ENCODE measurements around the gene STK40. TPM values are rescaled to one million over a fixed set of nuclear protein-coding genes. Genes with fewer than 3 reads are reported as not detected.

Gene STK40
- total and polyA plus RNA-seq, 9 of the 15 experiments (the other 6 are each of a cell fraction or from before 2014, with no cell fraction given), result 0.69 to 94.3 (median 39.1) TPM

GRCh38 chr1:36352910-36353878 is 32.5 kb downstream of the STK40 start:
- FAIRE-seq, result no peak
- POLR2A ChIA-PET, result interaction anchor here (0.6 to 1.6 kb wide), 8 partner anchors 10 to 1596 kb away, joined by 3 to 10 read pairs (median 3); partner anchors contain the start of gene SH3D21

More at GRCh38 chr1:36352910-36353878, 32.5 kb downstream of the STK40 start:
- Histone ChIP-seq H3K4me1 (replicated peaks in 1 of 2; ENCODE audit: control insufficient read depth in 2 of 2, insufficient read depth in 2 of 2, low read length in 2 of 2) (peaks cover 0 to 12% of the 10 kb centered on the region in 2 experiments; a peak in 3 of 5 replicates), H3K9ac (ENCODE audit: insufficient read depth in 1 of 2, low read depth in 2 of 2, low read length in 2 of 2) (peak overlapping the region in 1 of 2 experiments; percentile 62; a peak in 2 of 4 replicates), H3K9me3 (replicated peaks; ENCODE audit: control insufficient read depth, insufficient read depth, low read depth, low read length) (no peaks in the 10 kb centered on the region), H3K27me3 (ENCODE audit: control insufficient read depth in 2 of 2, insufficient read depth in 2 of 2, low read length in 2 of 2) (no peaks in the 10 kb centered on the region), H3K79me2 (ENCODE audit: control insufficient read depth, insufficient read depth, low read length) (no peaks in the 10 kb centered on the region), H3K9me1 (ENCODE audit: control insufficient read depth, insufficient read depth, low read length) (no peaks in the 10 kb centered on the region), H3K27ac (ENCODE audit: extremely low read depth, low read depth, low read length) (no peak overlapping the region), H3K4me3 (no peak overlapping the region), H4K20me1 (replicated peaks; ENCODE audit: control insufficient read depth, insufficient read depth, low read length) (peaks cover 3% of the 10 kb centered on the region; the same call in 1 of the 2 replicates), H3K4me2 (ENCODE audit: insufficient read depth, low read length) (no peak overlapping the region), H3K36me3 (ENCODE audit: control insufficient read depth, insufficient read depth, low read length) (peaks cover 89% of the 10 kb centered on the region), H2AFZ (ENCODE audit: low read depth, low read length) (no peak overlapping the region)
- CTCF ChIA-PET (ENCODE audit: low intra/inter-chr PET ratio), result no interaction called here
- in situ Hi-C loops (cut with MboI) (no loop called here), intact Hi-C loops (cut with micrococcal nuclease) (no loop called here)
- DNase-seq (ENCODE audit: extremely low read depth in 1 of 4, low spot score in 3 of 4), result no peak
- TF ChIP-seq ZNF699 (CRISPR knock-in tag; IDR thresholded peaks at IDR 0.05; ENCODE audit: insufficient replicate concordance), result no peak
- no peak for TF ChIP-seq NFXL1 (CRISPR knock-in tag; IDR thresholded peaks at IDR 0.05)
- TF ChIP-seq PTRF (tag; IDR thresholded peaks at IDR 0.05), result no peak
- no peak for TF ChIP-seq TFE3 (CRISPR knock-in tag; IDR thresholded peaks at IDR 0.05)
- no peak for TF ChIP-seq SAFB (IDR thresholded peaks at IDR 0.05; ENCODE audit: borderline replicate concordance, low read depth, low read length)
- no peak for TF ChIP-seq JUND (IDR thresholded peaks at IDR 0.05; ENCODE audit: borderline replicate concordance, low read depth, low read length)
- no peak for TF ChIP-seq JUND (tag; IDR thresholded peaks at IDR 0.05; ENCODE audit: borderline replicate concordance, low read depth, low read length)
- TF ChIP-seq NCOA1 (IDR thresholded peaks at IDR 0.05; ENCODE audit: low read depth), result no peak
- TF ChIP-seq L3MBTL2 (IDR thresholded peaks at IDR 0.05), result no peak
- no peak for TF ChIP-seq XRCC4 (IDR thresholded peaks at IDR 0.05; ENCODE audit: extremely low read depth, insufficient read depth, insufficient read length)
- no peak for TF ChIP-seq MTF1 (CRISPR knock-in tag; IDR thresholded peaks at IDR 0.05; ENCODE audit: borderline replicate concordance)
- no peak for TF ChIP-seq VEZF1 (CRISPR knock-in tag; IDR thresholded peaks at IDR 0.05)
- TF ChIP-seq KDM2B (CRISPR knock-in tag; IDR thresholded peaks at IDR 0.05), result no peak
- TF ChIP-seq POLR2B (IDR thresholded peaks at IDR 0.05; ENCODE audit: low read depth, partially characterized antibody), result no peak
- BruUV-seq (replicated peaks), result no TSS peak
- 85% methylated on average over 15 of the region's 15 CpGs for WGBS (ENCODE audit: insufficient coverage, low coverage, missing lambda C conversion rate)
- no peak for ATAC-seq
